ENCODE measurements around the gene TRRAP.

The TRRAP gene

DNA sequence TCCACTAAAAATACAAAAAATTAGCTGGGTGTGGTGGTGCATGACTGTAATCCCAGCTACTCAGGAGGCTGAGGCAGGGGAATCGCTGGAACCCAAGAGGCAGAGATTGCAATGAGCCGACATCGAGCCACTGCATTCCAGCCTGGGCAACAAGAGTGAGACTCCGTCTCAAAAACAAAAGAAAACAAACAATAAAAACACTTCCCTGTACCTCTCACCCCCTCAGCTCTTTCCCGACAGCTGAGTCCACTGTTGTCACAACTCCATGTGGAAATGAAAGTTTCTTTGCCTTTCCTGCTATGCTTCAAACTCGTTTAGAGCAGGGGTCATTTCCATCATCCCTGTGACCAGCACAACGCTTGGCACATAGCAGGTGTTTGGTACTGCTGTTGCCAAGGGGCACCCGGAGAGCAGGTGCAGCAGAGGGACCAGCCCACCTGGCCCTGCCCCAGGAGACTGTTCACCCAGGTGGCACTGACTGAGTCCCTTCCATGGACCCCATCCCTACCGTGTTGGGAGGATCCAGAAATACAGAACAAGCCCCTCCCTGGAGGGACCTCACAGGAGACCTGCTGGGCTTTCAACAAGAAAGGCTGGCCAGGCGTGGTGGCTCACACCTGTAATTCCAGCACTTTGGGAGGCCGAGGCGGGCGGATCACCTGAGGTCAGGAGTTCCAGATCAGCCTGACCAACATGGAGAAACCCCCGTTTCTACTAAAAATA, 13.4 kb upstream of the TRRAP start:
- no peaks in the 10 kb centered on the region for H3K9me3 ChIP-seq (ENCODE audit: control insufficient read depth, insufficient read depth, low read length)
- H3K4me1 ChIP-seq (ENCODE audit: control insufficient read depth, insufficient read depth, low read length), result peaks cover 3% of the 10 kb centered on the region; the same call in 1 of the 2 replicates
- H3K36me3 ChIP-seq (ENCODE audit: control insufficient read depth, insufficient read depth, low read length), result no peaks in the 10 kb centered on the region
- no peak for DNase-seq (ENCODE audit: low read depth, low spot score)
- H3K27me3 ChIP-seq (ENCODE audit: control insufficient read depth, insufficient read depth, low read length), result peaks cover 9% of the 10 kb centered on the region; the same call in 1 of the 2 replicates
- H3K4me3 ChIP-seq (ENCODE audit: low read length), result no peak overlapping the region
- WGBS (ENCODE audit: insufficient coverage, insufficient read length), result no CpG with 5 or more reads among the region's 14 CpGs
- H3K27ac ChIP-seq (ENCODE audit: low read length), result no peak overlapping the region

DNA sequence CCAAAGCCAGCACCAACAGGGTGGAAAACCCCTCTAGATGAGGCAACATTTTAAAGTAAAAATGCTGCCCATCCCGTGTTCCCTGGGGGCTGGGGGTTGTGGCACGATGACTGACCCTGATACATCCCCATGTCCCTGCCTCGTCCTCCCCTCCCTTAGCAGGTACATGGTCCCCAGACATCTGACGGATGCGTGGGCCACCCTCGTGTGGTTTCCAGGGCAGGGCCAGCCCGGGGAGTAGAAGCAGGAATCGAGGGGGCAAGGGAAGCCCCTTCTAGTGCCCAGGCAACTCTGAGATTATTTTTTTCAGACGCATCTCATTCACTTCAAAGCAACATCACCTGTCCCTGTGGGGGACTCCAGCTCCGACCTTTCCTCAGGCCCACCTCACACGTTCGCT, 12.0 kb upstream of the TRRAP start:
- Histone ChIP-seq H3K27ac (ENCODE audit: low read length) (no peak overlapping the region), H3K36me3 (ENCODE audit: control insufficient read depth, insufficient read depth, low read length) (no peaks in the 10 kb centered on the region), H3K4me3 (ENCODE audit: low read length) (no peak overlapping the region), H3K9me3 (ENCODE audit: control insufficient read depth, insufficient read depth, low read length) (no peaks in the 10 kb centered on the region), H3K4me1 (ENCODE audit: control insufficient read depth, insufficient read depth, low read length) (peaks cover 5% of the 10 kb centered on the region; the same call in 1 of the 2 replicates), H3K27me3 (ENCODE audit: control insufficient read depth, insufficient read depth, low read length) (peaks cover 9% of the 10 kb centered on the region; the same call in 1 of the 2 replicates)
- no peak for DNase-seq (ENCODE audit: low read depth, low spot score)
- no CpG with 5 or more reads among the region's 12 CpGs for WGBS (ENCODE audit: insufficient coverage, insufficient read length)

GRCh38 chr7:98866765-98867164, 11.6 kb upstream of the TRRAP start:
- Histone ChIP-seq H3K27me3 (ENCODE audit: control insufficient read depth, insufficient read depth, low read length) (peaks cover 9% of the 10 kb centered on the region; the same call in 1 of the 2 replicates), H3K36me3 (ENCODE audit: control insufficient read depth, insufficient read depth, low read length) (no peaks in the 10 kb centered on the region), H3K4me3 (ENCODE audit: low read length) (no peak overlapping the region), H3K9me3 (ENCODE audit: control insufficient read depth, insufficient read depth, low read length) (no peaks in the 10 kb centered on the region), H3K4me1 (ENCODE audit: control insufficient read depth, insufficient read depth, low read length) (peaks cover 5% of the 10 kb centered on the region; the same call in 1 of the 2 replicates), H3K27ac (ENCODE audit: low read length) (no peak overlapping the region)
- no peak for DNase-seq (ENCODE audit: low read depth, low spot score)
- WGBS (ENCODE audit: insufficient coverage, insufficient read length), result no CpG with 5 or more reads among the region's 7 CpGs

DNA sequence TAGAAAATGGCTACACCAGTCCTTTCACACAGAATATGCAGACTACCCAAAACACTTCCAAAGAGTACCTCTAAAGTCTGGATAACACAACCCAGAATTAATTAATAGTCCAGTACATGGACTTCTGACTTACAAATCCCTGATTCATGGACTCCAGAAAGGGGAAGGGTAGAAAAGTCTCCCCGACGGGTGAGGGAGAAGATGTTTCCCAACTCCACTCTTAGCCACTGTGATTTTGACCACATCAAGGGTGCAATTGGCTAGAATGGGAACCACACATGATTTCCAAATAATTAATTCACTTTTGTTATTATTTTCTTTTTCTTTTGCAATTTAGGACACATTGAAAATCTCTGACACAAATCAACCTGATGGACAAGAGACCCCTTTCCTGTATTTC, 9.9 kb upstream of the TRRAP start:
- H3K4me1 ChIP-seq (ENCODE audit: control insufficient read depth, insufficient read depth, low read length), result peaks cover 5% of the 10 kb centered on the region; the same call in 1 of the 2 replicates
- no peak overlapping the region for H3K27ac ChIP-seq (ENCODE audit: low read length)
- WGBS (ENCODE audit: insufficient coverage, insufficient read length), result no CpG with 5 or more reads among the region's 2 CpGs

GRCh38 chr7:98869027-98869596, 9.2 kb upstream of the TRRAP start:
- Histone ChIP-seq H3K4me3 (ENCODE audit: low read length) (peak overlapping the region; percentile 81; the same call in 1 of the 2 replicates), H3K27ac (ENCODE audit: low read length) (no peak overlapping the region), H3K36me3 (ENCODE audit: control insufficient read depth, insufficient read depth, low read length) (no peaks in the 10 kb centered on the region), H3K27me3 (ENCODE audit: control insufficient read depth, insufficient read depth, low read length) (peaks cover 9% of the 10 kb centered on the region; the same call in 1 of the 2 replicates), H3K9me3 (ENCODE audit: control insufficient read depth, insufficient read depth, low read length) (no peaks in the 10 kb centered on the region), H3K4me1 (ENCODE audit: control insufficient read depth, insufficient read depth, low read length) (peaks cover 5% of the 10 kb centered on the region; the same call in 1 of the 2 replicates)
- no CpG with 5 or more reads among the region's 25 CpGs for WGBS (ENCODE audit: insufficient coverage, insufficient read length)
- no peak for DNase-seq (ENCODE audit: low read depth, low spot score)

More for the DNA sequence above, 9.9 kb upstream of the TRRAP start:
- peaks cover 9% of the 10 kb centered on the region; the same call in 1 of the 2 replicates for H3K27me3 ChIP-seq (ENCODE audit: control insufficient read depth, insufficient read depth, low read length)
- no peaks in the 10 kb centered on the region for H3K9me3 ChIP-seq (ENCODE audit: control insufficient read depth, insufficient read depth, low read length)
- DNase-seq (ENCODE audit: low read depth, low spot score), result no peak
- H3K4me3 ChIP-seq (ENCODE audit: low read length), result no peak overlapping the region
- H3K36me3 ChIP-seq (ENCODE audit: control insufficient read depth, insufficient read depth, low read length), result no peaks in the 10 kb centered on the region

GRCh38 chr7:98869597-98870120, 8.7 kb upstream of the TRRAP start, which contains the start of gene TMEM130:
Gene TMEM130 (minus strand): TSS chr7:98870014. CDS start chr7:98869861, 153 bp downstream.
- no peak for DNase-seq (ENCODE audit: low read depth, low spot score)
- peaks cover 5% of the 10 kb centered on the region; the same call in 1 of the 2 replicates for H3K4me1 ChIP-seq (ENCODE audit: control insufficient read depth, insufficient read depth, low read length)
- no peaks in the 10 kb centered on the region for H3K36me3 ChIP-seq (ENCODE audit: control insufficient read depth, insufficient read depth, low read length)
- no peaks in the 10 kb centered on the region for H3K9me3 ChIP-seq (ENCODE audit: control insufficient read depth, insufficient read depth, low read length)
- WGBS (ENCODE audit: insufficient coverage, insufficient read length), result no CpG with 5 or more reads among the region's 69 CpGs
- H3K27ac ChIP-seq (ENCODE audit: low read length), result no peak within 1 kb of the TSS
- H3K4me3 ChIP-seq (ENCODE audit: low read length), result peak within 1 kb of the TSS; percentile 81; the same call in 1 of the 2 replicates
- H3K27me3 ChIP-seq (ENCODE audit: control insufficient read depth, insufficient read depth, low read length), result peaks cover 9% of the 10 kb centered on the region; the same call in 1 of the 2 replicates

GRCh38 chr7:98870121-98870651, 8.1 kb upstream of the TRRAP start:
- DNase-seq (ENCODE audit: low read depth, low spot score), result no peak
- H3K36me3 ChIP-seq (ENCODE audit: control insufficient read depth, insufficient read depth, low read length), result no peaks in the 10 kb centered on the region
- H3K4me3 ChIP-seq (ENCODE audit: low read length), result peak overlapping the region; percentile 81; the same call in 1 of the 2 replicates
- no peak overlapping the region for H3K27ac ChIP-seq (ENCODE audit: low read length)
- H3K27me3 ChIP-seq (ENCODE audit: control insufficient read depth, insufficient read depth, low read length), result peaks cover 9% of the 10 kb centered on the region; the same call in 1 of the 2 replicates
- WGBS (ENCODE audit: insufficient coverage, insufficient read length), result no CpG with 5 or more reads among the region's 35 CpGs
- H3K9me3 ChIP-seq (ENCODE audit: control insufficient read depth, insufficient read depth, low read length), result no peaks in the 10 kb centered on the region
- H3K4me1 ChIP-seq (ENCODE audit: control insufficient read depth, insufficient read depth, low read length), result peaks cover 4% of the 10 kb centered on the region; the same call in 1 of the 2 replicates

DNA sequence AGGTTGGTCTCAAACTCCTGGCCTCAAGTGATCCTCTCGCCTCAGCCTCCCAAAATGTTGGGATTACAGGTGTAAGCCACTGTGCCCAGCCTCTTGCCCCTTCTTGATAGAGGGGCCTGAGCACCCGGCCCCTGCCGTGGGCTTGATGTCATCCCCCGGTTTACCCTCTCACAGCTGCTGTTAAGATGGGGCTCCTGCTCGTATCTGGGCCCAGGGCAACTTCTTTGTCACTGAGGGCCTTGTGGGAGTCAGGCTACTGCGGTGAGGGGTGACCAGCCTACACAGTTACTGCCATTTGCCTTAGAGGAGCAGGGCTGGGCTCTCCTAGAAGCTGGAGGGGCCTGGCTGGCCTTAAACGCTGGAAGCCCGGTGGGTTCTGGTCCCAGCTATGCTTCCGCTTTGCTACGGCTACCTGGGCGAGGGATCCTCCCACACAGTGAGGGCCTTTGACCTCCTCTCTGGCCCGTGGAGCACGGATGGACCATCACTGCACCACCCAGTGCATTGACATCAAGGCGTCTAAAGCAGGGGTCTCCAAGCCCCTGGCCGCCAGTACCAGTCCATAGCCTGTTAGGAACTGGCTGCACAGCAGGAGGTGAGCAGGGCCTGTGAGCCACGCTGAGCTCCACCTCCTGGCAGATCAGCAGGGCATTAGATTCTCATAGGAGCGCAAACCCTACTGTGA, 7.4 kb upstream of the TRRAP start:
- H3K4me1 ChIP-seq (ENCODE audit: control insufficient read depth, insufficient read depth, low read length), result peaks cover 4% of the 10 kb centered on the region; the same call in 1 of the 2 replicates
- H3K4me3 ChIP-seq (ENCODE audit: low read length), result no peak overlapping the region

DNA sequence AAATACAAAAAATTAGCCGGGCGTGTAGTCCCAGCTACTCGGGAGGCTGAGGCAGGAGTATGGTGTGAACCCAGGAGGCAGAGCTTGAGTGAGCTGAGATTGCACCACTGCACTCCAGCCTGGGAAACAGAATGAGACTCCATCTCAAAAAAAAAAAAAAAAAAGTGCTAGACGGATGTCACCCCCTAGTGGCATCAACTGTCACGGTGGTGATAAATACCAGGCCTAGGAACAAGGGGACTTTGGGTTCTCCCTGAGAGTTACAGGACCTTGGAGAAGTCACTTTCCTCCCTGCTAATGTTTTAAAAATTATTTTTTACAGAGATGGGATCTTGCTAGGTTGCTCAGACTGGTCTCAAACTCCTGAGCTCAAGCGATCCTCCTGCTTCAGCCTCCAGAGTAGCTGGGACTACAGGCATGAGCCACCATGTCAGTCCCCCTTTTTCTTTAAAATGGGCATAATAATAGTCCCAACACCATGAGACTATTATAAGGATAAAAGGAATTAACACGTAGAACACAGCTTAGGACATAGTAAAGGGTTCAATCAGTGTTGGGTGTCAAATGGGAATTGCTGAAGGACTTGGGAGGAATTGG, 5.9 kb upstream of the TRRAP start:
- Histone ChIP-seq H3K27me3 (ENCODE audit: control insufficient read depth, insufficient read depth, low read length) (peaks cover 9% of the 10 kb centered on the region; the same call in 1 of the 2 replicates), H3K36me3 (ENCODE audit: control insufficient read depth, insufficient read depth, low read length) (no peaks in the 10 kb centered on the region), H3K4me1 (ENCODE audit: control insufficient read depth, insufficient read depth, low read length) (0 out of 2 replicates have a peak, but pooled peaks cover 1% of the 10 kb centered on the region), H3K9me3 (ENCODE audit: control insufficient read depth, insufficient read depth, low read length) (no peaks in the 10 kb centered on the region), H3K4me3 (ENCODE audit: low read length) (no peak overlapping the region), H3K27ac (ENCODE audit: low read length) (no peak overlapping the region)
- no peak for DNase-seq (ENCODE audit: low read depth, low spot score)
- no CpG with 5 or more reads among the region's 7 CpGs for WGBS (ENCODE audit: insufficient coverage, insufficient read length)

More for the DNA sequence above, 7.4 kb upstream of the TRRAP start:
- Histone ChIP-seq H3K27ac (ENCODE audit: low read length) (no peak overlapping the region), H3K36me3 (ENCODE audit: control insufficient read depth, insufficient read depth, low read length) (no peaks in the 10 kb centered on the region), H3K9me3 (ENCODE audit: control insufficient read depth, insufficient read depth, low read length) (no peaks in the 10 kb centered on the region), H3K27me3 (ENCODE audit: control insufficient read depth, insufficient read depth, low read length) (peaks cover 9% of the 10 kb centered on the region; the same call in 1 of the 2 replicates)
- WGBS (ENCODE audit: insufficient coverage, insufficient read length), result no CpG with 5 or more reads among the region's 17 CpGs
- no peak for DNase-seq (ENCODE audit: low read depth, low spot score)

Data from iPS DF 6.9 (cell line).